Measurements from ENCODE around the gene OXER1. TPM values are rescaled to one million over a fixed set of nuclear protein-coding genes. Genes with fewer than 3 reads are reported as not detected.

The OXER1 gene, protein sequence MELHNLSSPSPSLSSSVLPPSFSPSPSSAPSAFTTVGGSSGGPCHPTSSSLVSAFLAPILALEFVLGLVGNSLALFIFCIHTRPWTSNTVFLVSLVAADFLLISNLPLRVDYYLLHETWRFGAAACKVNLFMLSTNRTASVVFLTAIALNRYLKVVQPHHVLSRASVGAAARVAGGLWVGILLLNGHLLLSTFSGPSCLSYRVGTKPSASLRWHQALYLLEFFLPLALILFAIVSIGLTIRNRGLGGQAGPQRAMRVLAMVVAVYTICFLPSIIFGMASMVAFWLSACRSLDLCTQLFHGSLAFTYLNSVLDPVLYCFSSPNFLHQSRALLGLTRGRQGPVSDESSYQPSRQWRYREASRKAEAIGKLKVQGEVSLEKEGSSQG
- not detected for polyA plus RNA-seq

DNA sequence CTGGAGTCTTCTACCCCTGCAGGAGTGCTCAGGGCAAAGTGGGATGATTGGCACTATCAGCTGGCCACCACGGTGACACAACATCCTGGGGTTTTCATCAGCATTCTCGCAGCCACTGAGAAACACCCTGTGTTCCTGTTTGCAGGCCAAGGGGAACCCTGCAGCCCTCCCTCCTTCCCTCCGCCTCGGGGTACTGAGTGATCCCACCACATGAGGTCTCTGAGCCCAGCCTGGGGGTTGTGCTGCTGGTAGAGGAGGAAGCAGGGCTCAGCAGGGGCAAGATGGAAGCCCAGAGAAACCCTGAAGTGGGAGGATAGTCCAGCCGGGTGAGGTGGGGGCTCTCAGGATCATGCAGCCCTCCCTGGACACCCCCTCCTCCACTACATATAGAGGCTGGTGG is at the start of gene OXER1:
Gene OXER1, minus strand, starts transcription at position 40 of the 400 bp plus-strand sequence. CDS start 73 bp downstream, outside the sequence.
- peaks cover 0 to 15% (median 8%) of the 10 kb centered on the region in 3 donors for H3K36me3 Mint-ChIP-seq
- no peak within 1 kb of the TSS for H3K4me3 Mint-ChIP-seq
- H3K27ac Mint-ChIP-seq: no peak within 1 kb of the TSS
- DNase-seq: no peak
- no peaks in the 10 kb centered on the region for H3K4me1 Mint-ChIP-seq
- H3K9me3 Mint-ChIP-seq: no peaks in the 10 kb centered on the region
- H3K27me3 Mint-ChIP-seq (ENCODE audit: low read depth in 3 of 3): peaks cover 0 to 3% (median 0%) of the 10 kb centered on the region in 3 donors

GRCh38 chr2:42812899-42813479 is 49.1 kb upstream of the OXER1 start:
- Mint-ChIP-seq H3K36me3 (peaks cover 6 to 10% (median 9%) of the 10 kb centered on the region in 3 donors), H3K4me3 (peak overlapping the region; percentile 12 to 81 (median 71)), H3K27ac (peak overlapping the region; percentile 39 to 91 (median 58)), H3K27me3 (ENCODE audit: low read depth in 3 of 3) (peaks cover 12 to 21% (median 16%) of the 10 kb centered on the region in 3 donors), H3K4me1 (peaks cover 36 to 41% of the 10 kb centered on the region in 2 donors), H3K9me3 (peaks cover 2 to 24% (median 12%) of the 10 kb centered on the region in 6 donors)
- no peak for DNase-seq

GRCh38 chr2:42810971-42811811 is 47.3 kb upstream of the OXER1 start:
- Mint-ChIP-seq H3K36me3 (peaks cover 6 to 10% (median 9%) of the 10 kb centered on the region in 3 donors), H3K27me3 (ENCODE audit: low read depth in 3 of 3) (peaks cover 12 to 21% (median 16%) of the 10 kb centered on the region in 3 donors), H3K4me3 (peak overlapping the region; percentile 92 to 99 (median 95)), H3K4me1 (peaks cover 36 to 41% of the 10 kb centered on the region in 2 donors), H3K9me3 (peaks cover 2 to 24% (median 12%) of the 10 kb centered on the region in 6 donors), H3K27ac (peak overlapping the region; percentile 95 to 99 (median 98))
- DNase-seq: peak; percentile 57 to 58 (median 57)

DNA sequence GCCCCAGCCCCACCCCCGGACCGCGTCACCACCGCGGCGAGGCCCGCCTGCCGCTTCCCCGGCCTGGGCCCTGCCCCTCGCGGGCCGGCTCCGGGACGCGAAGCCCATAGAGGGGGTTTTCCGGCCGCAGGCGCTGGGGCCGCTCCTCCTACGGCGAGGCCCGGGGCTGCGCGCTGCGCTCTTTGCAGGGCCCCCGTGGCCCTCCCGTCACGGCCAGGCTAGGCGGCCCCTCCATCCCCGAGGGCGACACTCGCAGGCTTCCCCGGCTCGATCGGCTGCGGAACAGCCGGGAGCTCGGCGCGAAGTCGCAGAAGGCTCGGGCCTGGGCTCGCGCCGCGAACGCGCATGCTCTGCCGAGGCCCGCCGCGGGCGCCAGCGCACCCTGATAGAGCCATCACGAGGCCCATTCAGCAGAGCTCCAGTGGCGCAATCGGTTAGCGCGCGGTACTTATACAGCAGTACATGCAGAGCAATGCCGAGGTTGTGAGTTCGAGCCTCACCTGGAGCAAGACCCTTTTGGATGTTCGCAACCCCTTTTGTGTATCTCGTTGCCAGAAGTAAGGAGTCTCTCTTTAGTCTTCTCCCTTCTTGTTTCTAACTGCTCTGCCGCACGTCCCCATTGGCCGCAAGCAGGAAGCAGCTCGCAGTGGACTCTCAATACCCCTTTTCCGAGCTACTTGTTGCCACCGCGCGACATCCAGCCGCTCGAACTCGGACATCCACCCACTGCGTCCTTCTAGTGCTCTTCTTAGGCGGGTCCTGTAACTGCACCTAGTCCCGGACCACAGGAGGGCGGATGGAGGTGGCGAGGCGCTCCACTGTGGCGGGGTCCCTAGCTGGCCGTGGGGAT is 46.4 kb upstream of the OXER1 start:
- peak overlapping the region; percentile 92 to 99 (median 95) for H3K4me3 Mint-ChIP-seq
- peak overlapping the region; percentile 95 to 99 (median 98) for H3K27ac Mint-ChIP-seq
- peaks cover 12 to 21% (median 16%) of the 10 kb centered on the region in 3 donors for H3K27me3 Mint-ChIP-seq (ENCODE audit: low read depth in 3 of 3)
- peaks cover 2 to 19% (median 12%) of the 10 kb centered on the region in 6 donors for H3K9me3 Mint-ChIP-seq
- DNase-seq: peak; percentile 94 to 96 (median 95)
- peaks cover 6 to 9% (median 7%) of the 10 kb centered on the region in 3 donors for H3K36me3 Mint-ChIP-seq
- peaks cover 36 to 41% of the 10 kb centered on the region in 2 donors for H3K4me1 Mint-ChIP-seq

DNA sequence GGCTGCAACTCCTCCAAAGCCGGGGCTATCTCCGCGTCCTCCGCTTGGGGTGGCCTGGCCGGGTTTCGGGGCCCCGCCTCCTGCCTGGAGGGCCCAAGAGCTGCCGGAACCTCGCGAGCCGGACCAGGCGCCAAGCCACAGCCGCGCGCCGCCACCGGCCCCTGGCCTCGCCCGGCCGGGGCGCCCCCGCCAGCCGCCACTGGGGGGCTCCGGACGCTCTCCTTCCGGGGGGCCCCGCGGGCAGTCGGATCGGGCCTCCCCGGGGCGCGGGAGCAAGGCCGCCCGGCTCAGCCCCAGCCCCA is 45.8 kb upstream of the OXER1 start:
- Mint-ChIP-seq H3K4me1 (peaks cover 36 to 41% of the 10 kb centered on the region in 2 donors), H3K4me3 (peak overlapping the region; percentile 77 to 82 (median 79))

GRCh38 chr2:42809131-42809818 is 45.3 kb upstream of the OXER1 start:
- Mint-ChIP-seq H3K36me3 (peaks cover 5 to 6% (median 6%) of the 10 kb centered on the region in 3 donors), H3K27me3 (ENCODE audit: low read depth in 3 of 3) (peaks cover 12 to 20% (median 16%) of the 10 kb centered on the region in 3 donors), H3K4me1 (peaks cover 35 to 40% of the 10 kb centered on the region in 2 donors), H3K9me3 (peaks cover 2 to 11% (median 7%) of the 10 kb centered on the region in 6 donors), H3K4me3 (peak overlapping the region; percentile 77 to 82 (median 79)), H3K27ac (peak overlapping the region; percentile 82 to 95 (median 92))
- DNase-seq: no peak

More for the DNA sequence above, 45.8 kb upstream of the OXER1 start:
- Mint-ChIP-seq H3K36me3 (peaks cover 6% of the 10 kb centered on the region in 3 donors), H3K27ac (peak overlapping the region; percentile 78 to 95 (median 92)), H3K27me3 (ENCODE audit: low read depth in 3 of 3) (peaks cover 12 to 20% (median 16%) of the 10 kb centered on the region in 3 donors), H3K9me3 (peaks cover 2 to 13% (median 9%) of the 10 kb centered on the region in 6 donors)
- DNase-seq: no peak

- H3K27ac Mint-ChIP-seq: peak overlapping the region in 4 of 6 donors; percentile 25 to 78 (median 74)
- peaks cover 25 to 30% of the 10 kb centered on the region in 2 donors for H3K4me1 Mint-ChIP-seq
- H3K9me3 Mint-ChIP-seq: peaks cover 0 to 2% (median 0%) of the 10 kb centered on the region in 6 donors
- no peak for DNase-seq
- H3K27me3 Mint-ChIP-seq (ENCODE audit: low read depth in 3 of 3): peaks cover 12 to 21% (median 16%) of the 10 kb centered on the region in 3 donors
- H3K36me3 Mint-ChIP-seq: no peaks in the 10 kb centered on the region
- H3K4me3 Mint-ChIP-seq: peak overlapping the region; percentile 19 to 68 (median 52)
Measured at GRCh38 chr2:42808301-42808700, 44.4 kb upstream of the OXER1 start.

DNA sequence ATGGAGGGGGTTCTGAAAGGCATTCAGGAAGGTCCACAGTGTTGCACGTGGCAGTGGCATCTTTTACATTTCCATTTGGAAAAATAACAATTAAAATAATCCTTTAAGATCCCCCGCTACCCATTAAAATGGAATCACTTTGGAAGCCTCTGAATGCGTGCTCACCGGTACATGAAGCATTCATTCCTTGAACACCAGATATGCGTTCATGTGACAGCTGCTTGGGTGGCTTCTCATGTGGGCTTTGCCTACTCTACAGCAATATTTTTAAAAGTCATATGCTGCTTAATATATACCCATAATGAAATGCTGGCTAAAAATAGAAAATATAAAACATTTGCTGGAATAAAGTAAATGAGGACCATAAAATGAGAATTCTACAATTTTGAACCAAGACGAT is 42.9 kb upstream of the OXER1 start:
- Mint-ChIP-seq H3K27ac (no peak overlapping the region), H3K4me3 (no peak overlapping the region), H3K4me1 (peaks cover 16 to 20% of the 10 kb centered on the region in 2 donors), H3K27me3 (ENCODE audit: low read depth in 3 of 3) (peaks cover 10 to 25% (median 24%) of the 10 kb centered on the region in 3 donors), H3K9me3 (no peaks in the 10 kb centered on the region), H3K36me3 (no peaks in the 10 kb centered on the region)
- no peak for DNase-seq

DNA sequence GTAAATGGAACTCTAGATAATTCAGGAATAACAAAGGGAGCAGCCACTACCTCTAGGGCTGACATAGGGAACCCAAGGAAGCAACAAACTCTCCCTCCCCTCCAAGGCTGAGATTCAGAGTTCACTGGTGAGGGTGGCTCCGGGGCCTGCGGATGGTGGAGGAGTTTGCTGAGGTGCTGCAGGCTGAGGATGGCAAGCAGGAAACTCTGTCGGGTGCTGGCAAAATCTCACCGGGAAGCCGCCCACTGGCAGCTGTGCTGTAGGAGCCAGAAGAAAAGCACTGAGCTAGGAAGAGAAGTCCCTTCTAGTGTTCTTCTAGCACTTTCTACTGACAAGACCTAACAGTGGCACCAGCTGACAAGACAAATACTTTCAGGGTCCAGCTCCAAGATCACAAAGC is 41.0 kb upstream of the OXER1 start:
- no peak for DNase-seq
- H3K4me3 Mint-ChIP-seq: no peak overlapping the region
- H3K4me1 Mint-ChIP-seq: peaks cover 5 to 6% of the 10 kb centered on the region in 2 donors
- no peaks in the 10 kb centered on the region for H3K36me3 Mint-ChIP-seq
- no peak overlapping the region for H3K27ac Mint-ChIP-seq
- H3K9me3 Mint-ChIP-seq: no peaks in the 10 kb centered on the region
- peaks cover 2 to 18% (median 17%) of the 10 kb centered on the region in 3 donors for H3K27me3 Mint-ChIP-seq (ENCODE audit: low read depth in 3 of 3)

GRCh38 chr2:42804338-42804737 is 40.4 kb upstream of the OXER1 start:
- no peak for DNase-seq
- Mint-ChIP-seq H3K9me3 (no peaks in the 10 kb centered on the region), H3K27me3 (ENCODE audit: low read depth in 3 of 3) (peaks cover 2 to 18% (median 13%) of the 10 kb centered on the region in 3 donors), H3K36me3 (no peaks in the 10 kb centered on the region), H3K27ac (no peak overlapping the region), H3K4me1 (peaks cover 2 to 5% of the 10 kb centered on the region in 2 donors), H3K4me3 (no peak overlapping the region)

DNA sequence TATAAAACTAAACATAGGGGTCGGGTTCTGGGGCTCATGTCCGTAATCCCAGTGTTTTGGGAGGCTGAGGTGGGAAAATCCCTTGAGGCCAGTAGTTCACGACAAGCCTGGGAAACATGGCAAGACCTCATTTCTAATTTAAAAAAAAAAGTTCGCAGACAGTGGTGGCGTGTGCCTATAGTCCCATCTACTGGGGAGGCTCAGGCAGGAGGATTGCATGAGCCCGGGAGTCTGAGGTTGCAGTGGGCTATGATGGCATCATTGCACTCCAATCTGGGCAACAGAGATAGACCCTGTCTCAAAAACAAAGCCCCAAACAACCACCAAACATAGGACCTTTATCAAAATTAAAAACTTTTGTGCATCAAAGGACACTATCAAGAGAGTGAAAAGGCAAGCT is 38.2 kb upstream of the OXER1 start:
- H3K27me3 Mint-ChIP-seq (ENCODE audit: low read depth in 3 of 3): peaks cover 0 to 16% (median 6%) of the 10 kb centered on the region in 3 donors
- no peaks in the 10 kb centered on the region for H3K36me3 Mint-ChIP-seq
- no peaks in the 10 kb centered on the region for H3K4me1 Mint-ChIP-seq
- H3K4me3 Mint-ChIP-seq: no peak overlapping the region
- H3K27ac Mint-ChIP-seq: no peak overlapping the region
- DNase-seq: no peak
- H3K9me3 Mint-ChIP-seq: no peaks in the 10 kb centered on the region

DNA sequence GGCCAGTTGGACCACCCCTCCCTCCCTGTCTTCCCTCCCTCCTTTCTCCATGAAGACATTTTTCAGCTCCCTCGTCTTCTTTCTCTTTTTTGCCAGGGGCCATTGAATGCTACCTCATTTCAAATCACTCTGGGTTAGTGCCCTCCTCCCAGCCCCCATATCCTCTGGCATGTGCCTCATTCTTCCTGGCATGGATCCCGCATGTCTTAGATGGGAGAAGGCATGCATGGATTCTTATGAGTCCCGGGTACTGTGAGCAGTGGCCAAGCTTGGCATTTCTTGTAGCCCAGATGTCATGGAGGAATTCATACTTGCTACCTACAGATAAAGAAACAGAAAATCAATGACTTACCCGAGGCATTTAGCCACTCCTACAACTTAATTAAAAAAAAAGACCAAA is 37.4 kb upstream of the OXER1 start:
- H3K4me3 Mint-ChIP-seq: no peak overlapping the region
- H3K36me3 Mint-ChIP-seq: no peaks in the 10 kb centered on the region
- H3K27ac Mint-ChIP-seq: no peak overlapping the region
- H3K4me1 Mint-ChIP-seq: no peaks in the 10 kb centered on the region
- DNase-seq: no peak
- peaks cover 0 to 16% (median 6%) of the 10 kb centered on the region in 3 donors for H3K27me3 Mint-ChIP-seq (ENCODE audit: low read depth in 3 of 3)
- no peaks in the 10 kb centered on the region for H3K9me3 Mint-ChIP-seq

All from immature natural killer cell (primary cell).